Caco-2 (cell line): ENCODE data around the gene TCERG1L. TPM values are rescaled to one million over a fixed set of nuclear protein-coding genes. Genes with fewer than 3 reads are reported as not detected.

Source experiments
- BruUV-seq: library from RNA; stranded (reverse); fragments of 400-500 nt; replicated peaks from 2 replicates; lab custom pipeline; 2021; lab: Mats Ljungman, UMichigan
- CTCF ChIA-PET: fragments of 300-600 bp; sonication (Branson Sonifier 250); formaldehyde crosslinking; loops from one replicate; lab custom pipeline; 2022; ENCODE audit warnings: antibody characterized with exemption; lab: Charles Lee
- POLR2A ChIA-PET: fragments of 300-600 bp; sonication (Branson Sonifier 250); formaldehyde crosslinking; loops from one replicate; lab custom pipeline; 2022; ENCODE audit warnings: antibody characterized with exemption; lab: Charles Lee
- DNase-seq, 2 experiments: peaks; one replicate each; pipeline versions ENCODE4 v3.0.0 to v3.0.0-alpha.2; 2020 to 2022
- H3K27me3 ChIP-seq: replicated peaks from 2 replicates; pipeline ENCODE4 v1.6.0; 2011; ENCODE audit warnings: low read length; ENCODE audit not compliant: control insufficient read depth, insufficient read depth
- H3K36me3 ChIP-seq: 2 replicates; pipeline ENCODE4 v1.5.1; 2011; ENCODE audit warnings: low read length; ENCODE audit not compliant: control insufficient read depth, insufficient read depth
- H3K4me1 ChIP-seq: fragments of 250-450 bp; sonication (Bioruptor Pico); 2 replicates; pipeline ENCODE4 v1.5.1; 2020; ENCODE audit warnings: mild to moderate bottlenecking
- H3K4me3 ChIP-seq: 2 replicates; pipeline ENCODE4 v1.5.1; 2011; ENCODE audit warnings: low read depth, mild to moderate bottlenecking, control low read depth, low read length
- H3K9me3 ChIP-seq: fragments of 250-450 bp; sonication (Bioruptor Pico); 2 replicates; pipeline ENCODE4 v1.5.1; 2020; ENCODE audit warnings: mild to moderate bottlenecking, moderate library complexity
- H3K27ac Mint-ChIP-seq: one replicate; pipeline ENCODE4 v1.8.0; 2022; ENCODE audit warnings: mixed read lengths; ENCODE audit not compliant: unreplicated experiment
- H3K27me3 Mint-ChIP-seq: one replicate; pipeline ENCODE4 v1.8.0; 2022; ENCODE audit warnings: mixed read lengths; ENCODE audit not compliant: insufficient read depth, unreplicated experiment
- H3K36me3 Mint-ChIP-seq: one replicate; pipeline ENCODE4 v1.8.0; 2022; ENCODE audit warnings: mild to moderate bottlenecking, mixed read lengths; ENCODE audit not compliant: insufficient read depth, unreplicated experiment
- H3K4me1 Mint-ChIP-seq: one replicate; pipeline ENCODE4 v1.8.0; 2022; ENCODE audit warnings: low read depth, mixed read lengths; ENCODE audit not compliant: unreplicated experiment
- H3K4me3 Mint-ChIP-seq: one replicate; pipeline ENCODE4 v1.8.0; 2022; ENCODE audit warnings: mild to moderate bottlenecking, moderate library complexity, mixed read lengths; ENCODE audit not compliant: unreplicated experiment
- H3K9me3 Mint-ChIP-seq: one replicate; pipeline ENCODE4 v1.8.0; 2022; ENCODE audit warnings: mixed read lengths; ENCODE audit not compliant: unreplicated experiment
- CTCF ChIP-seq, 2 experiments: fragments of 200-600 bp in 1 of 2; IDR thresholded peaks; 1 replicate in 1 of 2; 2 replicates in 1 of 2; pipeline versions ENCODE4 v1.5.1 to v1.8.0; 2011 to 2022; ENCODE audit warnings: antibody characterized with exemption in 1 of 2, control low read depth in 1 of 2, inconsistent platforms in 1 of 2, low read depth in 1 of 2, low read length in 1 of 2, mild to moderate bottlenecking in 1 of 2, moderate library complexity in 1 of 2; ENCODE audit not compliant: insufficient read depth in 1 of 2, severe bottlenecking in 1 of 2, unreplicated experiment in 1 of 2
- intact Hi-C: fragments of 100-400 bp; cut with micrococcal nuclease; formaldehyde crosslinking; loops from one replicate; pipeline ENCODE4 v1.10.0; 2022; ENCODE audit not compliant: unreplicated experiment
- total RNA-seq: library from RNA; stranded (reverse); gene quantifications from 2 replicates; pipeline ENCODE4 v1.2.3, GENCODE V29; 2022

The TCERG1L gene
- total RNA-seq, 1 experiment from 2014 or later = not detected

GRCh38 chr10:131226446-131227162 is 84.9 kb downstream of the TCERG1L start:
- Histone ChIP-seq H3K36me3 (no peaks in the 10 kb centered on the region), H3K27me3 (no peaks in the 10 kb centered on the region), H3K4me3 (no peak overlapping the region), H3K4me1 (no peaks in the 10 kb centered on the region), H3K9me3 (no peaks in the 10 kb centered on the region)
- no TSS peak for BruUV-seq
- ChIA-PET POLR2A (no interaction called here), CTCF (no interaction called here)
- no peak overlapping the region for H3K4me3 Mint-ChIP-seq
- no peak for TF ChIP-seq CTCF (IDR thresholded peaks at IDR 0.05; ENCODE audit: insufficient read depth in 1 of 2, low read depth in 1 of 2, low read length in 1 of 2, severe bottlenecking in 1 of 2, unreplicated experiment in 1 of 2)
- no peaks in the 10 kb centered on the region for H3K36me3 Mint-ChIP-seq
- H3K27ac Mint-ChIP-seq = no peak overlapping the region
- H3K27me3 Mint-ChIP-seq = peaks cover 11% of the 10 kb centered on the region
- H3K4me1 Mint-ChIP-seq = no peaks in the 10 kb centered on the region
- intact Hi-C loops = no loop called here
- H3K9me3 Mint-ChIP-seq = no peaks in the 10 kb centered on the region
- DNase-seq = no peak

- Mint-ChIP-seq H3K27ac (no peak overlapping the region), H3K9me3 (no peaks in the 10 kb centered on the region), H3K4me3 (no peak overlapping the region), H3K36me3 (no peaks in the 10 kb centered on the region), H3K27me3 (peaks cover 11% of the 10 kb centered on the region), H3K4me1 (no peaks in the 10 kb centered on the region)
- H3K4me3 ChIP-seq = no peak overlapping the region
- no peaks in the 10 kb centered on the region for H3K27me3 ChIP-seq
- no peaks in the 10 kb centered on the region for H3K9me3 ChIP-seq
- no TSS peak for BruUV-seq
- CTCF ChIA-PET = no interaction called here
- POLR2A ChIA-PET = no interaction called here
- no peak for DNase-seq
- no peaks in the 10 kb centered on the region for H3K4me1 ChIP-seq
- no peaks in the 10 kb centered on the region for H3K36me3 ChIP-seq
- intact Hi-C loops = no loop called here
- TF ChIP-seq CTCF (IDR thresholded peaks at IDR 0.05; ENCODE audit: insufficient read depth in 1 of 2, low read depth in 1 of 2, low read length in 1 of 2, severe bottlenecking in 1 of 2, unreplicated experiment in 1 of 2) = no peak
Observed at GRCh38 chr10:131224106-131224505, 87.4 kb downstream of the TCERG1L start.

- no peaks in the 10 kb centered on the region for H3K4me1 Mint-ChIP-seq
- ChIA-PET POLR2A (no interaction called here), CTCF (no interaction called here)
- no peaks in the 10 kb centered on the region for H3K9me3 Mint-ChIP-seq
- Histone ChIP-seq H3K4me3 (no peak overlapping the region), H3K4me1 (no peaks in the 10 kb centered on the region), H3K9me3 (no peaks in the 10 kb centered on the region), H3K27me3 (no peaks in the 10 kb centered on the region), H3K36me3 (no peaks in the 10 kb centered on the region)
- no peak overlapping the region for H3K4me3 Mint-ChIP-seq
- DNase-seq = no peak
- no peaks in the 10 kb centered on the region for H3K36me3 Mint-ChIP-seq
- BruUV-seq = no TSS peak
- intact Hi-C loops = no loop called here
- H3K27ac Mint-ChIP-seq = no peak overlapping the region
- H3K27me3 Mint-ChIP-seq = peaks cover 13% of the 10 kb centered on the region
- TF ChIP-seq CTCF (IDR thresholded peaks at IDR 0.05; ENCODE audit: insufficient read depth in 1 of 2, low read depth in 1 of 2, low read length in 1 of 2, severe bottlenecking in 1 of 2, unreplicated experiment in 1 of 2) = no peak
Observed at GRCh38 chr10:131223422-131223821, 88.1 kb downstream of the TCERG1L start.
